GM18499 (cell line): ENCODE data around the gene ULBP1.
"Not testable (repeated sequence)": the region's sequence is repeated elsewhere in the genome, so short reads cannot be mapped to it uniquely, and the experiment has no call there.

Source experiments
- ATAC-seq: cut with Tn5 transposase; IDR thresholded peaks from one replicate; pipeline ENCODE4 v1.9.1; 2021; ENCODE audit warnings: moderate number of reproducible peaks; ENCODE audit not compliant: insufficient read depth, unreplicated experiment

Gene ULBP1

GRCh38 chr6:149951096-149951495, 12.6 kb upstream of the ULBP1 start:
- ATAC-seq, result no peak

DNA sequence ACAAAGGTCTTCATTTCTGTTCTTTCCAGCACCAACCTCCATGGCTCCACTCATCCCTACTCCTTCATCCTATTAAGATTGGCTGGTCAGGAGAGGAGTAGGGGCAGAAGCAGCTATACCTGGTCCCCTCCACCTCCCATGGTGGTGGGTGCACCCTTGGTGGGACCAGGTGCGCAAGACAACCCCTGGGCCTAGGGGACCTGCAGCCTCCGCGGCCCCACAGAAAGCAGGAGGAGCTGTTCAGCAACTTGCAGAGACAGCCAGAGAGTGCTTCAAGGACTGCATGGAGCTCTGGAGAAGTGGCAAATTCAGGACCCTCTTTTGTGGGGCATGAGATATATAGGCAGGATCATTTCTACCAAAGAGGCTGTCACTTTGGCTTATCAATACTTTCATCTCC, 12.1 kb upstream of the ULBP1 start:
- no peak for ATAC-seq

GRCh38 chr6:149953390-149953789, 10.4 kb upstream of the ULBP1 start:
- not testable (repeated sequence) for ATAC-seq

- not testable (repeated sequence) for ATAC-seq
These were observed 9.8 kb upstream of the ULBP1 start for GRCh38 chr6:149953934-149954327.

- not testable (repeated sequence) for ATAC-seq
These were observed 9.3 kb upstream of the ULBP1 start for GRCh38 chr6:149954328-149954983.

- not testable (repeated sequence) for ATAC-seq
These were observed 8.6 kb upstream of the ULBP1 start for GRCh38 chr6:149954984-149955653.

DNA sequence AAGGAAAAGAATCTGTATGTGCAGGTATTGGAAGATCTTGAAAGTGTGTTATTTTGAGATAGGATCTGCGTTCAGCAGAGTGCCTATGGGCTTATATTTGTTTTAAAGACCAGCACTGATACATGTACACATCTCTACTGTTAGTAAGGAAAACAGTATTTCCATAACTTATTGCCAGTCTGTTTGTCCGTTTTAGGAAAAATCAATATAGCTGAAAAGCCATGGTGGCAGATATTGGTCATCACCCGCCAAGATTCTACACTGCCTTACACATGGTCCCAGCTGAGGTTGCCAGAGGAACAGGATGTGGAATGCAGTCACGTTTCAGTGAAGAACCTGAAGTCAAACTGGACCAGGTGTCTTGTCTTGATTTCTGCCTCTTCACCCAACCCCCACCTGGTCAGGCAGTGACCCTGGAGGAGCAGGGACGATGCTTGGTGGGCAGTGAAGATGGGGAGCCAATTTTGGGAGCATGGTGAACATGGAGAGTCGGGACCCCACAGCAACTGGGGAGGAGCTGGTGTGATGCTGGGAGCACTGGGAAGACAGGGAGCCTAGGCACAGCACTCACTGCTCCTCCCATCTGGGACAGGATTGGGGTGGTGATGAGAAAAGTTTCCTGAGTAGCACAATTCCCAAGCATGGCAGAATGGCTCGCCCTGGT, 8.0 kb upstream of the ULBP1 start:
- not testable (repeated sequence) for ATAC-seq

DNA sequence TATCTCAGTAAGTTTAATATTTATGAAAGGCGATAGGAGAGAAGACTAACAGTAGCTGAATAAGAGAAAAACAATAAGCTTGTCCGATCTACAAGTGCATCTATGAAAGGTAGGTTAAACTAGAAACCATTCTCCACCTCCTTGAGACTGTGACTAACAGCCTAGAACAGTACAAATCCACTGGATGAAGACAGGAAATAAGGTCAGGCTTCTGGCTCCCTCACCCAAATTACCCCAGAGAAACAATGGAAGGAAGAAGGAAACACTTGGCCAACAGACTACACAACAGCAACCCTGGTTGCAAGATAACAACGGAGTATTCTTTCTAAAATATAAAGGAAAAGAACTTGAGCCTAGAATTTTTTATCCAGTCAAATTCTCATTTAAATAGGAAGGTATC, 5.6 kb upstream of the ULBP1 start:
- not testable (repeated sequence) for ATAC-seq

DNA sequence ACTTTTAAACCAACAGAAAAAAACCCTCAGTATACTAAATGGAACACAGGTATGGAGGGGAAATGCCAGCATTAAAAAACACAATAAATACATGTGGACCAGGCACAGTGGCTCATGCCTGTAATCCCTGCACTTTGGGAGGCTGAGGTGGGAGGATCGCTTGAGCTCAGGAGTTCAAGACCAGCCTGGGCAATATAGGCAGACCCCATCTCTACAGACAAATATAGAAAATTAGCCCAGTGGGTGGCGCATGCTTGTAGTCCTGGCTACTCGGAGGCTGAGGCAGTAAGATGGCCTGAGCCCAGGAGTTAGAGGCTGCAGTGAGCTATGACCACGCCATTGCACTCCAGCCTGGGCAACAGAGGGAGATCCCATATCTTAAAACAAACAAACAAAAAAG, 3.9 kb upstream of the ULBP1 start:
- ATAC-seq, result not testable (repeated sequence)

DNA sequence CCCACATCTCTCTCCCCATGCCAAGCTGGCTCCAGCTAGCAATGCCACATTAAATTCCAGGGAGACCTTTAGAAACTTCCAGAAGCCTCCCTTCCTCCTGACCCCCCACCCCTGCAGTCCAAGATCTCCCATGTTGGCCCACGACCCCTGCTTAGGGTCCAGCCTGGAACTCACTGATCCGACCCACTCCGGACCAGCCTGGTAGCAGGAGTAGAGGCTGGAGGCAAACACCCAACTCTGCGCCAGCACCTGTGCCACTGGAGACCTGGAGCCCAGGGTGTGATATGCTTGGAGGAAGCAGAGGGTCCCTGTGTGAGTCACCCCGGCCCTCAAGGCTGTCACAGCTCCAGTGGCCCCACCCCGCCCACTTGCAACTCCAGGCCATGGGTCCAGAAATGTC, 3.3 kb upstream of the ULBP1 start:
- no peak for ATAC-seq

- no peak for ATAC-seq
These were observed 1.9 kb upstream of the ULBP1 start for GRCh38 chr6:149961728-149962425.

DNA sequence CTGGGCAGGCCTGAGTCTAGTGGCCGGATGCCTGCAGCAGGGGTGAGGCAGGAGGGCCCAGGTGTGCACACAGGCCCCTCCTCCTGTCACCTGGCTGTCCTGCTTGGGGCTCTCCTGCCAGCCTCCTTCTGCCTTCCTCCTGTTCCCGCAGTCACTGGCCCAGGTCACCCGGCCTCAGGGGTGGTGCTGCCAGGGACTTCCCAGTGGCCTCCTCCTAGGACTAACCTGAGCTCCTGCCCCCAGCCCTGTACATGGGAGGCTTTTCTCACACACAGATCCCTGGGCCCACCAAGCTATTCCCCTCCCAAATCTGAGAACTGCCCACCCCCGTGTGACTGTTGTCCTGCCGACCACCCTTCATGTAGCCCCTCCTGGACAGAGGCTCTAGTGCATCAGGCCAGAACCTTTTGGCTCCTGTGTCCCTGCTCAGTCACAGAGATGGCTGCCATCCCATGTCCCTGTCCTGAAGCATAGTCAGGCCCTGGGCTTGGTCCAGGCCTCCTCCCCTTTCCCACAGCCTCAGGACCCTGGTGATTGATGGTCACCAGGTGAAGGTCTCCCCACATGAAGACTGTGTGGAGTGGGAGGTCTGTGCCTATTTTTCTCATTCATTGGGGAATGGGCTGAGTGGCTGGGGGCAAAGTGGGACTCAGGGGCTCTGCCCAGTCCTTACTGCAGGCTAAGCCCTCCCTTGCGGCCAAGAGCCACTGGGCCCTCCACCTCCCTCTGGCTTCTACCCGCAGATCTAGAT, 1.1 kb upstream of the ULBP1 start:
- ATAC-seq, result no peak

DNA sequence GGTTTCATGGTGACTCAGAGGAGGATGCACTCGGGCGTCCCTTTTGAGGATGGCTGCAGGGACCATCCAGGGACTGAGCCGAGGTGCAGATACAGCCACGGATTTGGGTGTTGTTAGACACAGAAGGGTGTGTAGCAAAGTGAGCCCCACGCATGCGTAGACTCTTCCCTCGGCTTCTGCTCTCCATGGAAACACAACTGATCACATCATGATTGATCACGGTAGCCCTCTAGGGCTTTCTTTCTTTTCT, 606 bp upstream of the ULBP1 start:
- ATAC-seq, result no peak

DNA sequence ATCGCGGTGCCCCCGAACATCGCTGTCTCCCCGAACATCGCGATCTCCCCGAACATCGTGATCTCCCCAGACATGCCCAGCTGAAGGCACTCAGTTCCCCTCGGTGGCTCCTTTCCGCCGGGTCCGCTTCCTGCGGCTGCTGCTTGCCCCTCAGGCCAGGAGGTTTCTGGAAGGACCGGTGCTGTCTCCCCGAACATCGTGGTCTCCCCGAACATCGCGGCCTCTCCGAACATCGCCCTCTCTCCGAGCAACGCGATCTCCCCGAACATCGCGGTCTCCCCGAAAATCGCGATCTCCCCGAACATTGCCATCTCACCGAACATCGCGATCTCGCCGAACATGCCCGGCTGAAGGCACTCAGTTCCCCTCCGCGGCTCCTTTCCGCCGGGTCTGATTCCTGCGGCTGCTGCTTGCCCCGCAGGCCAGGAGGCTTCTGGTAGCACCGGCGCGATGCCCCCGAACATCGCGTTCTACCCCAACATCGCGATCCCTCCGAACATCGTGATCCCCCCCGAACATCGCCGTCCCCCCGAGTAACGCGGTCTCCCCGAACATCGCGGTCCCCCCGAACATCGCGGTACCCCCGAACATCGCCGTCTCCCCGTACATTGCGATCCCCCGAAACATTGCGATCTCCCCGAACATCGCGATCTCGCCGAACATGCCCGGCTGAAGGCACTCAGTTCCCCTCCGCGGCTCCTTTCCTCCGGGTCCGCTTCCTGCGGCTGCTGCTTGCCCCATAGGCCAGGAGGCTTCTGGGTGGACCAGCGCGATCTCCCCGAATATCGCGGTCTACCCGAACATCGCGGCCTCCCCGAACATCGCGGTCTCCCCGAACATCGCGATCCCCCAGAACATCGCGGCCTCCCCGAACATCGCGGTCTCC, 808 bp downstream of the ULBP1 start:
- ATAC-seq, result no peak

GRCh38 chr6:149965194-149966020, 1.7 kb downstream of the ULBP1 start:
- no peak for ATAC-seq

DNA sequence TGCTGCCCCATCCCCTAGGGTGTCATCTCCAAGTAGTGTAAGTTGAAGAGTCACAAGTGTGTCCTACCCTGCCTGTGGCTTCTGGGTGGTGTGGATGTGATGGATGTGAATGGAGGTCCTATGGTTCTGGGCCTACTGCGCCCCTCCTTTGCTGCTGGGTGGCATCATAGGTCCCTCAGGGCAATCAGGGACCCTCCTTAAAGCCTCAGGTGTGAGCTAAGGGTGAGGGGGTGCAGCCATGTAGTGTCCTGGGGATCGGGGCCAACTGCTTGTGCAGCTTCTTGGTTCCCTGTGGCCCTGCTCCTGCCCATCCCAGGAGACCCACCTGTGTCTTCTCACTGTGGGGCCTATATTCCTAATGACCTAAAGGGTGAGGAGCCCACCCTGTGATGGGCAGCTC, 2.6 kb downstream of the ULBP1 start:
- ATAC-seq, result not testable (repeated sequence)

DNA sequence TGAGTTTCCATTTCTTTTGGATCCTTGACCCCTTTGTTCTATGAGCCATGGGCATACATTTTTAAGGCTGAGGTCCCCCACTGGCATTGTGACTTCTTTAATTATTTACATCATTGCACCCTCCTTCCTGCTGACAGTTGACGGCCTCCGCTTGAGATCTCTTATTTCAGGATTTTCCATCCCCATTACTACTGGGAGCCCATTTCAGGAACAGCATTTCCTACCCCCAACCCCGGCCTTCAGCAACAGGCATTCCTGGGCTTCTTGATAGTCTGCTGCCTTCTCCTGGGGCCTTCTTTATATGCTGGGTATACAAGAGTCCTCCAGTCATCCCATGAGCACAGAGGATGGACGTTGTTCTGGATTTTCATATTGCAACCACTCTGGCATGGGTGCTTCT, 3.8 kb downstream of the ULBP1 start:
- no peak for ATAC-seq

GRCh38 chr6:149967999-149968398, 4.3 kb downstream of the ULBP1 start:
- not testable (repeated sequence) for ATAC-seq

- ATAC-seq, result not testable (repeated sequence)
These were observed 5.2 kb downstream of the ULBP1 start for GRCh38 chr6:149968909-149969308.
